HG02852 (cell line): Measurements from ENCODE around the gene ADRA2A.

ENCODE experiments used
- ATAC-seq: cut with Tn5 transposase; IDR thresholded peaks from one replicate; pipeline ENCODE4 v1.9.1; 2021; ENCODE audit warnings: mild to moderate bottlenecking, moderate library complexity; ENCODE audit not compliant: unreplicated experiment

The ADRA2A gene

GRCh38 chr10:111076682-111077478 is at the start of gene ADRA2A:
Gene ADRA2A (plus strand): TSS chr10:111077029. CDS start chr10:111077997, 968 bp downstream.
- peak; percentile 37 for ATAC-seq

- ATAC-seq: peak; percentile 61
Observed at GRCh38 chr10:111030042-111030750, 46.6 kb upstream of the ADRA2A start.

DNA sequence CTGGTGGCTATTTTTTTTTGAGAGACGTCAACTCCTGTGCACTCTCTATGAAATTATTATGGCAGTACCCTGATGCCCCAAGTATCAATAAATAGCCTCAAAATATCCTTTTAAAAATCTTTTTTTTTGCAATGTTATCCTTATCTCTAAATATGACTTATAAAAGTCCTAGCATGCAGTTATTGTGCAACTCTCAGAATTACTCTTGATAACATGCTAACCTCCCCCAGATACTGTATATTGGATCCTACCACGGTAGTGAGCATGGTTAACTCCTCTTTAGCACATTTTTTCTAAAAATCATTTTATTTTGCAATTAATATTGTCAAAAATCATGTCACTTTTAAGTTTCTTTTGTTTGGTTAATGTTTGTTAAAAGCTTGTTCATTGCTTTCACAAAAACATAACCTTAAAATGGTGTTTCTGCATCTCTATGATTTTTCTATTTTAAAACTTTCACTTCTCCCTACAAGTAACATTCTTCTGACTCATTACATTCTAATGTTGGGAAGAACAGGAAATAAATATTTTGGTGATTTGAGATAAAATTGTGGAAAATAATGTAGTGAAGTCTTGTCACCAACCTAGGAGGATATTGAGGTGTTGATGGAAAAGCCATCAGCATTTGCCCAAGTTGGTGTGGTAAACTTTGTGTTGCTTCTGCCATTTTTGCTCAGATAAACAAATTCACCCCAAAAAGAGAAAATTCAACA is 42.1 kb upstream of the ADRA2A start:
- no peak for ATAC-seq

DNA sequence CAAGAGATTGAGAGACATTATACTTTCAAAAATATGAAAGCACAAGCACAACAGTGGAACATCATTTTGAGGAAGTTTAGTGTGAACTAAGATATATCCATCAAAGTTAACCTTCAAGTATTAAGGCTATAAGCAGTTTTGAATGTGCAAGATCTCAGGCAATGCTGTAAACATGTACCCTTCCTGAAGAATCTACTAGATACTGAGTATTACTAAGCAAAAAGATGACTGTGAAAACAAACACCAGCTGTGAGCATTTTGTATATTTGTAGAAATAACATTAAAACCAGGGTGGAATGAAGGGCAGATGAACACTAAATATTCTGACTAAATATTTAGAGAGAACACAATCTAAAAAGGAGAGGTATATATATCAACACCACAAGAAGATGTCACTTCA is 41.3 kb upstream of the ADRA2A start:
- ATAC-seq: no peak

GRCh38 chr10:111037858-111038257 is 39.0 kb upstream of the ADRA2A start:
- ATAC-seq: no peak

GRCh38 chr10:111039522-111039921 is 37.3 kb upstream of the ADRA2A start:
- ATAC-seq: no peak

- ATAC-seq: no peak
Observed at GRCh38 chr10:111057006-111057405, 19.8 kb upstream of the ADRA2A start.

DNA sequence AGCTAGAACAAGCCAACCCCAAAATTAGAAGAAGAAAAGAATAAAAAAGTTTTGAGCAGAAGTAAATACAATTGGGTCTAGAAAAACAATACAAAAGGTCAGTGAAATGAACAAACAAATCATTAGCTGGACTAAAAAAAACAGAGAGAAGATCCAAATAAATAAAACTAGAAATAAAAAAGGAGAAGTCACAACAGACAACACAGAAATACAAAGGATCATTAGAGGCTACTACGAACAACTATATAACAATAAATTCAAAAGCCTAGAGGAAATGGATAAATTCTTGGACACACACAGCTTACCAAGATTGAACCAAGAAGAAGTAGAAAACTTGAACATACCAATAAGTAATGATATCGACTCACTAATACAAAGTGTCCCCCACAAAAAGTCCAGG is 13.4 kb upstream of the ADRA2A start:
- no peak for ATAC-seq

- no peak for ATAC-seq
Observed at GRCh38 chr10:111072232-111072631, 4.6 kb upstream of the ADRA2A start.

GRCh38 chr10:111075577-111076185 is 1.1 kb upstream of the ADRA2A start:
- ATAC-seq: no peak

- ATAC-seq: peak; percentile 78
Observed at GRCh38 chr10:111076191-111076681, 593 bp upstream of the ADRA2A start.

DNA sequence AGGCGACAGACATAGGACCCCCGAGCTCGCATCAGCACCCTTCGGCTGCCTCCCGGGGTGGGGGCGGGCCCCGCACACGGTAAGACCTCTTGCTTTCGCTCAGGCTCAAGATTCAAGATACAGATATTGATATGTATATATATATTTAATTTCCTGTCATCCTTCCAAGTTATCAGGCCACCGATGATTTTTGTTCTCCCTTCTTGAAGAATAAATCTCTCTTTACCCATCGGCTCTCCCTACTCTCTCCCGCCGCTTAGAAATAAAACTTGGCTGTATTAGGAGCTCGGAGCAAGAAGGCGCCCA is 603 bp downstream of the ADRA2A start:
- no peak for ATAC-seq

DNA sequence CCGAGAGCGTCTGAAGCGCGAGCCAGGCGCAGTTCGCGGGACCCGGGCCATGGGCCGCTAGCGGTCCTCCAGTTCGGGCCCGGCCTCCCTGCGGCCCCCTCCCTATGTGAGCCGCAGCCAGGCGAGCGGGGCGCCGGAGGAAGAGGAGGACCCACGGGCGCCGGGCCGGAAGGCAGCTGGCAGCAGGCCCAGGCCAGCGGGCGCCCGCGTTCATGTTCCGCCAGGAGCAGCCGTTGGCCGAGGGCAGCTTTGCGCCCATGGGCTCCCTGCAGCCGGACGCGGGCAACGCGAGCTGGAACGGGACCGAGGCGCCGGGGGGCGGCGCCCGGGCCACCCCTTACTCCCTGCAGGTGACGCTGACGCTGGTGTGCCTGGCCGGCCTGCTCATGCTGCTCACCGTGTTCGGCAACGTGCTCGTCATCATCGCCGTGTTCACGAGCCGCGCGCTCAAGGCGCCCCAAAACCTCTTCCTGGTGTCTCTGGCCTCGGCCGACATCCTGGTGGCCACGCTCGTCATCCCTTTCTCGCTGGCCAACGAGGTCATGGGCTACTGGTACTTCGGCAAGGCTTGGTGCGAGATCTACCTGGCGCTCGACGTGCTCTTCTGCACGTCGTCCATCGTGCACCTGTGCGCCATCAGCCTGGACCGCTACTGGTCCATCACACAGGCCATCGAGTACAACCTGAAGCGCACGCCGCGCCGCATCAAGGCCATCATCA is 1.1 kb downstream of the ADRA2A start:
- ATAC-seq: no peak

DNA sequence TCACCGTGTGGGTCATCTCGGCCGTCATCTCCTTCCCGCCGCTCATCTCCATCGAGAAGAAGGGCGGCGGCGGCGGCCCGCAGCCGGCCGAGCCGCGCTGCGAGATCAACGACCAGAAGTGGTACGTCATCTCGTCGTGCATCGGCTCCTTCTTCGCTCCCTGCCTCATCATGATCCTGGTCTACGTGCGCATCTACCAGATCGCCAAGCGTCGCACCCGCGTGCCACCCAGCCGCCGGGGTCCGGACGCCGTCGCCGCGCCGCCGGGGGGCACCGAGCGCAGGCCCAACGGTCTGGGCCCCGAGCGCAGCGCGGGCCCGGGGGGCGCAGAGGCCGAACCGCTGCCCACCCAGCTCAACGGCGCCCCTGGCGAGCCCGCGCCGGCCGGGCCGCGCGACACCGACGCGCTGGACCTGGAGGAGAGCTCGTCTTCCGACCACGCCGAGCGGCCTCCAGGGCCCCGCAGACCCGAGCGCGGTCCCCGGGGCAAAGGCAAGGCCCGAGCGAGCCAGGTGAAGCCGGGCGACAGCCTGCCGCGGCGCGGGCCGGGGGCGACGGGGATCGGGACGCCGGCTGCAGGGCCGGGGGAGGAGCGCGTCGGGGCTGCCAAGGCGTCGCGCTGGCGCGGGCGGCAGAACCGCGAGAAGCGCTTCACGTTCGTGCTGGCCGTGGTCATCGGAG is 1.8 kb downstream of the ADRA2A start:
- no peak for ATAC-seq

GRCh38 chr10:111079241-111079760 is 2.5 kb downstream of the ADRA2A start:
- ATAC-seq: no peak

GRCh38 chr10:111079781-111080180 is 3.0 kb downstream of the ADRA2A start:
- ATAC-seq: no peak

GRCh38 chr10:111080224-111080623 is 3.4 kb downstream of the ADRA2A start:
- ATAC-seq: no peak

- ATAC-seq: no peak
Observed at GRCh38 chr10:111081595-111081994, 4.8 kb downstream of the ADRA2A start.

DNA sequence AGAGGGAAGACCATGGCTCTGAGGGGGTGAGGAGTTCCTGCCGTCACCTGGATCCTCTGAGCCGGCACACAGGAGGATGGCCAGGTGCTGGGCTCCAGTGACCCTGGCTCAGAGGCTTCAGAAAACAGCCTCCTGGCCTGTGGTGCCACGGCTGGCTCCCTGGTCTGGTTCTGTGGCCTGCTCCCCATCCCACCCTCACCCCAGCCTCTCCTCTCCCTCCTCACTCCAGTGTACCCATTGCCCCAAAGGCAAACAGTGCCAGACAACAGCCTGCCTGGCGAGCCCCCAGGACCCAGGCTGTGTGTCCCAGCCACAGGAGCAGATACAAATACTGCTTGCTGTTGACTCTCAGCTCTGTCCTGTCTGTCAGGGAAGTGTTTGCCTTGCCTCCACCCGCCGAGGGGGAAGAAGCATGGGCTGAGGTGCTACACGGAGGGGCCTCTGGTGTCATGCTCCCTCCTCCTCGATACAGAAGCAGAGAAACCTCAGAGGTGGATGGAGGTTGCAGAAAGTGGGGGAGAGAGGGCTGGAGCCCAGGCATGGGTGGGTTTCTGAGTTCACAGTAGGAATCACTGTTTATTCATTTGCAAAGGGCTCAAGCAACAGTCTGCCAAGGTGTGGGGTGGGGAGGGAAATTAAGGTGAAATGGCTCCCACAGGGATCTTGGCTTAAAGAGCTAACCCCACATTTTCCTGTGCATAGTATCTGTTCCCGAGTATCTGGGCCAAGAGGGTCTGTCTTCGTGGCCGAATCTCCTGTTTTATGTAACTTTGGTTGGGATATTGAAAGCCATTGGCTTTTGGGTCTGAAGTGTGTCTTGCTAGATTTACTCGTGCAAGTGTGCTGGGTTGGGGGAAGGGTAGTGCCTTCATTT is 5.5 kb downstream of the ADRA2A start:
- ATAC-seq: no peak
